ENCODE measurements around the gene GNG7. TPM values are rescaled to one million over a fixed set of nuclear protein-coding genes. Genes with fewer than 3 reads are reported as not detected.

Gene GNG7
- total and polyA plus RNA-seq, 10 of the 15 experiments (the other 5 are each of a cell fraction or from before 2014, with no cell fraction given): 1.9 to 13.6 (median 6.5) TPM

DNA sequence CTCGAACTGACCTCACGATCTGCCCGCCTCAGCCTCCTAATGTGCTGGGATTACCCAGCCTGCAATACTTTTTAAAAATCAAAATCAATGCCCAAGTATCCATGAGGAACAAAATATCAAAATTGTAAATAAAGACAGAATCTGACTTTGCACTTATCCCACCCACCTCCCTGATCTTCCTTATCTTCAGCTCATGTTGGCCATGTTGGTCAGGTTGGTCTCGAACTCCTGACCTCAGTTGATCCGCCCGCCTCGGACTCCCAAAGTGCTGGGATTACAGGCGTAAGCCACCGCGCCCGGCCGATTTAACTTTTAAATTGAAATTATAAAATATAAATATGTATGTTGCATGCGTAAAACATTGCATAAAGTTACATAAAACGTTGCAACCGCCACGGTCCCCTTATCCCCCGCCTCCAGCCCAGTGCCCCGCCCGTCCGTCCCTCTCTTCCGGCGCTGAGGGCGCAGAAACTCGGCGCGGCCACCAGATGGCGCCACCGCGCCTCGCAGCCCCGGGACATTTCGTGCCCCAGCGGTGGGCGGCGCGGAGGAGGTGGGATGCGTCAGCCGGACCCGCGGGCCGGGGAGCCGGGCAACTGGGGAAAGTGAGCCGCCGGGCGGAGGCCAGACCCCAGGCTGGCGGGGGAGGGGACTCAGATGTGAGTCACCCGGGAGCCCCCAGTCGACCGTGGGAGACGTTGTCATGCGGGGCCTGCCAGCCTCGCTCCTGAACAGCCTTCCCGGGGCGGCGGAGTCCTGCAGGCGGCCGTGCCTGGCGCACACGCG, 228.1 kb downstream of the GNG7 start (continued):
- TF ChIP-seq NR2F1 (conservative IDR thresholded peaks at IDR 0.05) (peak; percentile 58; the same call in 1 of the 2 replicates), SP1 (IDR thresholded peaks at IDR 0.05; ENCODE audit: low read depth, low read length) (peak; percentile 42), CEBPB (IDR thresholded peaks at IDR 0.05; ENCODE audit: borderline replicate concordance in 1 of 2, low read depth in 2 of 2, low read length in 2 of 2) (no peak), SMARCA5 (IDR thresholded peaks at IDR 0.05) (peak; percentile 98), ATF7 (IDR thresholded peaks at IDR 0.05; ENCODE audit: low read depth) (0 out of 2 replicates have a peak, but pooled peaks have one; percentile 10), ZSCAN29 (IDR thresholded peaks at IDR 0.05) (peak; percentile 16; the same call in 1 of the 2 replicates), HCFC1 (IDR thresholded peaks at IDR 0.05; ENCODE audit: low read length) (0 out of 2 replicates have a peak, but pooled peaks have one; percentile 41), GATAD2B (conservative IDR thresholded peaks at IDR 0.05; ENCODE audit: low read depth) (peak; percentile 98), ZBED1 (IDR thresholded peaks at IDR 0.05; ENCODE audit: borderline replicate concordance) (0 out of 2 replicates have a peak, but pooled peaks have one; percentile 34), EZH2 (IDR thresholded peaks at IDR 0.05; ENCODE audit: borderline replicate concordance, control insufficient read depth, low read depth, low read length) (no peak), SMC3 (IDR thresholded peaks at IDR 0.05; ENCODE audit: borderline replicate concordance, low read length) (peak; percentile 98), MXI1 (IDR thresholded peaks at IDR 0.05; ENCODE audit: low read depth, low read length) (no peak), KDM1A (IDR thresholded peaks at IDR 0.05; ENCODE audit: borderline replicate concordance) (no peak), NR2C1 (IDR thresholded peaks at IDR 0.05) (no peak), NFXL1 (IDR thresholded peaks at IDR 0.05; ENCODE audit: borderline replicate concordance) (no peak), EED (IDR thresholded peaks at IDR 0.05; ENCODE audit: low read depth) (no peak; the same call in 1 of the 2 replicates)
- TF ChIP-seq, protein P1, sequence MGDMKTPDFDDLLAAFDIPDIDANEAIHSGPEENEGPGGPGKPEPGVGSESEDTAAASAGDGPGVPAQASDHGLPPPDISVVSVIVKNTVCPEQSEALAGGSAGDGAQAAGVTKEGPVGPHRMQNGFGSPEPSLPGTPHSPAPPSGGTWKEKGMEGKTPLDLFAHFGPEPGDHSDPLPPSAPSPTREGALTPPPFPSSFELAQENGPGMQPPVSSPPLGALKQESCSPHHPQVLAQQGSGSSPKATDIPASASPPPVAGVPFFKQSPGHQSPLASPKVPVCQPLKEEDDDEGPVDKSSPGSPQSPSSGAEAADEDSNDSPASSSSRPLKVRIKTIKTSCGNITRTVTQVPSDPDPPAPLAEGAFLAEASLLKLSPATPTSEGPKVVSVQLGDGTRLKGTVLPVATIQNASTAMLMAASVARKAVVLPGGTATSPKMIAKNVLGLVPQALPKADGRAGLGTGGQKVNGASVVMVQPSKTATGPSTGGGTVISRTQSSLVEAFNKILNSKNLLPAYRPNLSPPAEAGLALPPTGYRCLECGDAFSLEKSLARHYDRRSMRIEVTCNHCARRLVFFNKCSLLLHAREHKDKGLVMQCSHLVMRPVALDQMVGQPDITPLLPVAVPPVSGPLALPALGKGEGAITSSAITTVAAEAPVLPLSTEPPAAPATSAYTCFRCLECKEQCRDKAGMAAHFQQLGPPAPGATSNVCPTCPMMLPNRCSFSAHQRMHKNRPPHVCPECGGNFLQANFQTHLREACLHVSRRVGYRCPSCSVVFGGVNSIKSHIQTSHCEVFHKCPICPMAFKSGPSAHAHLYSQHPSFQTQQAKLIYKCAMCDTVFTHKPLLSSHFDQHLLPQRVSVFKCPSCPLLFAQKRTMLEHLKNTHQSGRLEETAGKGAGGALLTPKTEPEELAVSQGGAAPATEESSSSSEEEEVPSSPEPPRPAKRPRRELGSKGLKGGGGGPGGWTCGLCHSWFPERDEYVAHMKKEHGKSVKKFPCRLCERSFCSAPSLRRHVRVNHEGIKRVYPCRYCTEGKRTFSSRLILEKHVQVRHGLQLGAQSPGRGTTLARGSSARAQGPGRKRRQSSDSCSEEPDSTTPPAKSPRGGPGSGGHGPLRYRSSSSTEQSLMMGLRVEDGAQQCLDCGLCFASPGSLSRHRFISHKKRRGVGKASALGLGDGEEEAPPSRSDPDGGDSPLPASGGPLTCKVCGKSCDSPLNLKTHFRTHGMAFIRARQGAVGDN (IDR thresholded peaks at IDR 0.05): peak; percentile 31; the same call in 1 of the 2 replicates
- TF ChIP-seq, protein P2, sequence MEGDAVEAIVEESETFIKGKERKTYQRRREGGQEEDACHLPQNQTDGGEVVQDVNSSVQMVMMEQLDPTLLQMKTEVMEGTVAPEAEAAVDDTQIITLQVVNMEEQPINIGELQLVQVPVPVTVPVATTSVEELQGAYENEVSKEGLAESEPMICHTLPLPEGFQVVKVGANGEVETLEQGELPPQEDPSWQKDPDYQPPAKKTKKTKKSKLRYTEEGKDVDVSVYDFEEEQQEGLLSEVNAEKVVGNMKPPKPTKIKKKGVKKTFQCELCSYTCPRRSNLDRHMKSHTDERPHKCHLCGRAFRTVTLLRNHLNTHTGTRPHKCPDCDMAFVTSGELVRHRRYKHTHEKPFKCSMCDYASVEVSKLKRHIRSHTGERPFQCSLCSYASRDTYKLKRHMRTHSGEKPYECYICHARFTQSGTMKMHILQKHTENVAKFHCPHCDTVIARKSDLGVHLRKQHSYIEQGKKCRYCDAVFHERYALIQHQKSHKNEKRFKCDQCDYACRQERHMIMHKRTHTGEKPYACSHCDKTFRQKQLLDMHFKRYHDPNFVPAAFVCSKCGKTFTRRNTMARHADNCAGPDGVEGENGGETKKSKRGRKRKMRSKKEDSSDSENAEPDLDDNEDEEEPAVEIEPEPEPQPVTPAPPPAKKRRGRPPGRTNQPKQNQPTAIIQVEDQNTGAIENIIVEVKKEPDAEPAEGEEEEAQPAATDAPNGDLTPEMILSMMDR (IDR thresholded peaks at IDR 0.05 in 2 of 3, conservative IDR thresholded peaks at IDR 0.05 in 1 of 3; ENCODE audit: control insufficient read depth in 2 of 3, extremely low read depth in 1 of 3, insufficient read depth in 1 of 3, low read depth in 3 of 3, low read length in 3 of 3): peak; percentile 85 to 98 (median 92); a peak in 5 of 6 replicates
- TF ChIP-seq, protein P3, sequence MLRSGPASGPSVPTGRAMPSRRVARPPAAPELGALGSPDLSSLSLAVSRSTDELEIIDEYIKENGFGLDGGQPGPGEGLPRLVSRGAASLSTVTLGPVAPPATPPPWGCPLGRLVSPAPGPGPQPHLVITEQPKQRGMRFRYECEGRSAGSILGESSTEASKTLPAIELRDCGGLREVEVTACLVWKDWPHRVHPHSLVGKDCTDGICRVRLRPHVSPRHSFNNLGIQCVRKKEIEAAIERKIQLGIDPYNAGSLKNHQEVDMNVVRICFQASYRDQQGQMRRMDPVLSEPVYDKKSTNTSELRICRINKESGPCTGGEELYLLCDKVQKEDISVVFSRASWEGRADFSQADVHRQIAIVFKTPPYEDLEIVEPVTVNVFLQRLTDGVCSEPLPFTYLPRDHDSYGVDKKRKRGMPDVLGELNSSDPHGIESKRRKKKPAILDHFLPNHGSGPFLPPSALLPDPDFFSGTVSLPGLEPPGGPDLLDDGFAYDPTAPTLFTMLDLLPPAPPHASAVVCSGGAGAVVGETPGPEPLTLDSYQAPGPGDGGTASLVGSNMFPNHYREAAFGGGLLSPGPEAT (IDR thresholded peaks at IDR 0.05; ENCODE audit: low read depth): peak; percentile 30; the same call in 1 of the 2 replicates
- TF ChIP-seq, protein P4, sequence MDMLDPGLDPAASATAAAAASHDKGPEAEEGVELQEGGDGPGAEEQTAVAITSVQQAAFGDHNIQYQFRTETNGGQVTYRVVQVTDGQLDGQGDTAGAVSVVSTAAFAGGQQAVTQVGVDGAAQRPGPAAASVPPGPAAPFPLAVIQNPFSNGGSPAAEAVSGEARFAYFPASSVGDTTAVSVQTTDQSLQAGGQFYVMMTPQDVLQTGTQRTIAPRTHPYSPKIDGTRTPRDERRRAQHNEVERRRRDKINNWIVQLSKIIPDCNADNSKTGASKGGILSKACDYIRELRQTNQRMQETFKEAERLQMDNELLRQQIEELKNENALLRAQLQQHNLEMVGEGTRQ (IDR thresholded peaks at IDR 0.05; ENCODE audit: borderline replicate concordance, low read depth, low read length): no peak

All from GM12878 (cell line).